Activated CD4-positive, alpha-beta T cell treated with anti-CD3 and anti-CD28 coated beads for 48 hours (primary cell): ENCODE results near the gene ZNF451.

Experiments used
- DNase-seq: peaks from one replicate; pipeline ENCODE4 v3.0.0-alpha.2; 2020

Gene ZNF451

GRCh38 chr6:57209030-57209429 lies 119.0 kb downstream of the ZNF451 start:
- no peak for DNase-seq

- no peak for DNase-seq
These were observed 120.1 kb downstream of the ZNF451 start for GRCh38 chr6:57210060-57210459.

- no peak for DNase-seq
These were observed 125.3 kb downstream of the ZNF451 start for GRCh38 chr6:57215260-57215659.

- DNase-seq = no peak
These were observed 126.5 kb downstream of the ZNF451 start for GRCh38 chr6:57216235-57217101.

GRCh38 chr6:57217270-57217669 lies 127.3 kb downstream of the ZNF451 start:
- DNase-seq = no peak
